MG63 (cell line): ENCODE measurements around the gene ATXN7L1. TPM values are rescaled to one million over a fixed set of nuclear protein-coding genes. Genes with fewer than 3 reads are reported as not detected.

Experiments
- DNase-seq: peaks from one replicate; pipeline ENCODE4 v3.0.0-alpha.2; 2020
- H3K27me3 ChIP-seq: fragments of 250-450 bp; sonication (Bioruptor Pico); 2 replicates; pipeline ENCODE4 v1.5.1; 2020; ENCODE audit warnings: mild to moderate bottlenecking, moderate library complexity
- H3K36me3 ChIP-seq: fragments of 250-450 bp; sonication (Bioruptor Pico); 2 replicates; pipeline ENCODE4 v1.5.1; 2020; ENCODE audit warnings: mild to moderate bottlenecking, moderate library complexity
- H3K4me3 ChIP-seq: fragments of 250-450 bp; sonication (Bioruptor Pico); 2 replicates; pipeline ENCODE4 v1.5.1; 2020; ENCODE audit warnings: mild to moderate bottlenecking, moderate library complexity
- H3K9me3 ChIP-seq: fragments of 250-450 bp; sonication (Bioruptor Pico); 2 replicates; pipeline ENCODE4 v1.5.1; 2020; ENCODE audit warnings: mild to moderate bottlenecking, moderate library complexity
- total RNA-seq: library from RNA; depleted of rRNA; stranded (reverse); fragments of >200 nt; shearing (Covaris generic); gene quantifications from 2 replicates; pipeline ENCODE4 v1.2.3, GENCODE V29; 2014; ENCODE audit warnings: low replicate concordance

The ATXN7L1 gene
- total RNA-seq, 1 experiment from 2014 or later, result 0.59 TPM

DNA sequence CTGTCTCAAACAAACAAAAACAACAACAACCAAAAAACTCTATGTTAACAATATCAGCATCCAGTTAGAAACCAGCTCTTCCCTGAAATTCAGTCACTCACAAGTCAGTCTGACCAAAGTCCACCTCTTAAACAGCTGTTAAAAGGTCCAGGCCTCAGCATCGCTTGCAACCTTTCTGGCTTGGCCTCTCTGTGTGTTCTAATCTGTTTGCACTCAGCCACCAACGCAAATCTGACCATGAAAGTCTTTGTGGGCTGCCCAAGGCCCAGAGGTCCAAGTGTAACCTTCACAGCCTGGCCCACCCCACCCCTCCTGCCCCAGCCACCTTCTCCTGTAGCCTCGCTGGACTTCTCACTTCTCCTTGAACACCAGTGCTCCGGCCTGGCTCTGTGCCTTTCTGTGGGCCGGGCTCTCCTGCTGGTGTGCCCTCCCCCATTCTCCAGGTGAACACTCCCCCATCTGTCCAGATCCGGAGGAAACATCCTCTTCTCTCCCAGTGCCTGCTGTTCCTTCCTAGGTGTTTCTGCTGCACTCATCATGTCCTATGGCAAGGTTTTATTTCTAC is 222.9 kb downstream of the ATXN7L1 start:
- no peak for DNase-seq
- no peak overlapping the region for H3K4me3 ChIP-seq
- no peaks in the 10 kb centered on the region for H3K36me3 ChIP-seq
- no peaks in the 10 kb centered on the region for H3K9me3 ChIP-seq
- no peaks in the 10 kb centered on the region for H3K27me3 ChIP-seq

- peak; percentile 56 for DNase-seq
- no peaks in the 10 kb centered on the region for H3K36me3 ChIP-seq
- H3K27me3 ChIP-seq, result no peaks in the 10 kb centered on the region
- H3K9me3 ChIP-seq, result no peaks in the 10 kb centered on the region
- H3K4me3 ChIP-seq, result no peak overlapping the region
Observed at GRCh38 chr7:105652359-105652993, 223.9 kb downstream of the ATXN7L1 start.

- no peaks in the 10 kb centered on the region for H3K9me3 ChIP-seq
- no peak for DNase-seq
- H3K27me3 ChIP-seq, result no peaks in the 10 kb centered on the region
- H3K36me3 ChIP-seq, result no peaks in the 10 kb centered on the region
- H3K4me3 ChIP-seq, result no peak overlapping the region
Observed at GRCh38 chr7:105651798-105652197, 224.6 kb downstream of the ATXN7L1 start.

DNA sequence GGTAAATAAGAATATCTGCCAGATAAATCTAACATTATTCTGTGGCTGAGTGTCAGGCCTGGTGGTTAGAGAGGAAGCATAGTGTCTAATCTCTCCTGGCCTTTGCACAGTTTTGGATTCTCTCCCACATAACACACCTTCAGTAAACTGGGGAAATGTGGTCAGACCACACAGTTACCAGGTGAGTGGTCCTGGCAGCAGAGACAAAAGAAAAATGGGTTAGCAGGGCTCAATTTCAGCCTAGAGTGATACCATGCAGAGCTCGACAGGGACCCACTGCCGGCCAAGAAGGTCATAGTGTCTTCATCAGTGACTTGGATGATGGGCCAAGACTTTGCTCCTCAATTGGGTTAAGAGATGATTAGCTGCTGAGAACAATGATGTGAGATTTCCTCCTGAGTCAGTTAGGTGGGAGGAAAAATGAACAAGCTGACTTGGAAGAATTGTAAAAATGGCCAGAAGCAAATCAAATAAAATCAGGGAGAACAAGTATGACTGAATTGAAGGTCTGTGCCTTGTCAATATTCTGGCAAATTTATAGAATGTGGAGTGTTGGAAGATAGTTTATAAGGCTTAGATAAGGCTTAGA is 225.9 kb downstream of the ATXN7L1 start:
- Histone ChIP-seq H3K36me3 (no peaks in the 10 kb centered on the region), H3K4me3 (no peak overlapping the region)
- DNase-seq, result no peak

DNA sequence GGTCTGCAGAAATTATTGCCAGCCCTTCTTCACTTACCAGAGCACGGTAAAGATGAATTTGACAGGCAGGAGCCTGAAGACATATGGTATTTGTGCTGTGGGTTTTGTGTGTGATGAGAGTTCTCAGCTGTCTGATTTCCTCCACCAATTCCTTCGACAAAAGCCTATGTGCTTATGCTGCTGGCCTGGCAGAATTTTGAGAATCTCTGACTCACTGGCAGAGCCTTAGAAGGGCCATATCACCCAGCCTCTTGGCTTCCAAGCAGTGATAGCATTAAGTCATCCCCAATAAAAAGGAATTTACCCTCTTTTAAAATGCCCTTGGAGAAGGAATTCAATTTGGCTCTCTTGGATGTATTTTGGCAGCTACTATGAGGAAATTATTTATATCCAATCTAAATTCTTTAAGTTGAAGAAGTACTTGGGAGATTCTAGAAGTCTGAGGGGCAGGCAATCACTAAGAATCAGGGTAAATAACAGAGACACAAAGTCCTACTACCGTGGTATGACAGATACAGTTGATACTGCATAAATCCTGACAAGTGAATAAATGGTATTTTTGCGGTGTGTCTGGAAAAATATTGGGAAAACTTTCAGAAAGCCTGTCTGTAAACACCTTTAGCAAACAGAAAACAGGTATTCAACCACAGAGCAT is 226.5 kb downstream of the ATXN7L1 start:
- H3K9me3 ChIP-seq, result no peaks in the 10 kb centered on the region
- no peaks in the 10 kb centered on the region for H3K36me3 ChIP-seq
- peak; percentile 78 for DNase-seq
- H3K27me3 ChIP-seq, result no peaks in the 10 kb centered on the region
- H3K4me3 ChIP-seq, result no peak overlapping the region

More for the DNA sequence above, 225.9 kb downstream of the ATXN7L1 start:
- no peaks in the 10 kb centered on the region for H3K9me3 ChIP-seq
- no peaks in the 10 kb centered on the region for H3K27me3 ChIP-seq

GRCh38 chr7:105648561-105649401 is 227.6 kb downstream of the ATXN7L1 start:
- Histone ChIP-seq H3K4me3 (no peak overlapping the region), H3K27me3 (no peaks in the 10 kb centered on the region), H3K36me3 (no peaks in the 10 kb centered on the region), H3K9me3 (no peaks in the 10 kb centered on the region)
- peak; percentile 8 for DNase-seq

- H3K9me3 ChIP-seq, result no peaks in the 10 kb centered on the region
- no peaks in the 10 kb centered on the region for H3K36me3 ChIP-seq
- H3K4me3 ChIP-seq, result no peak overlapping the region
- no peaks in the 10 kb centered on the region for H3K27me3 ChIP-seq
- no peak for DNase-seq
Observed at GRCh38 chr7:105647591-105647990, 228.8 kb downstream of the ATXN7L1 start.

DNA sequence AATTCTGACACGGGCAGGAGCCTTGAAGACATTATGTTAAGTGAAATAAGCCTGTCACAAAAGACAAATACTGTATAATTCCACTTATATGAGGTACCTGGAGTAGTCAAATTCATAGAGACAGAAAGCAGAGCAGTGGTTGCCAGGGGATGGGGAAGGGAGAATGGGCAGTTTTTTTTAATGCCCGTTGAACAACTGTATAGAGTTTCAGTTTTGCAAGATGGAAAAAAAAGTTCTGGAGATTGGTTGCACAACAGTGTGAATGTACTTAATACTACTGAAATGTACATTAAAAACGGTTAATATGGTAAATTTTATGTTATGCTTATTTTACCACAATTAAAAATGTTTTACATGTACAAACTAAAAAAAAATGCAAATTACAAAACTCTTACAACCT is 231.5 kb downstream of the ATXN7L1 start:
- DNase-seq, result no peak
- Histone ChIP-seq H3K27me3 (no peaks in the 10 kb centered on the region), H3K9me3 (no peaks in the 10 kb centered on the region), H3K36me3 (no peaks in the 10 kb centered on the region), H3K4me3 (no peak overlapping the region)

- Histone ChIP-seq H3K27me3 (no peaks in the 10 kb centered on the region), H3K36me3 (no peaks in the 10 kb centered on the region), H3K9me3 (no peaks in the 10 kb centered on the region), H3K4me3 (no peak overlapping the region)
- no peak for DNase-seq
Observed at GRCh38 chr7:105643851-105644250, 232.5 kb downstream of the ATXN7L1 start.

- Histone ChIP-seq H3K27me3 (no peaks in the 10 kb centered on the region), H3K9me3 (no peaks in the 10 kb centered on the region), H3K36me3 (no peaks in the 10 kb centered on the region), H3K4me3 (no peak overlapping the region)
- no peak for DNase-seq
Observed at GRCh38 chr7:105643384-105643783, 233.0 kb downstream of the ATXN7L1 start.

DNA sequence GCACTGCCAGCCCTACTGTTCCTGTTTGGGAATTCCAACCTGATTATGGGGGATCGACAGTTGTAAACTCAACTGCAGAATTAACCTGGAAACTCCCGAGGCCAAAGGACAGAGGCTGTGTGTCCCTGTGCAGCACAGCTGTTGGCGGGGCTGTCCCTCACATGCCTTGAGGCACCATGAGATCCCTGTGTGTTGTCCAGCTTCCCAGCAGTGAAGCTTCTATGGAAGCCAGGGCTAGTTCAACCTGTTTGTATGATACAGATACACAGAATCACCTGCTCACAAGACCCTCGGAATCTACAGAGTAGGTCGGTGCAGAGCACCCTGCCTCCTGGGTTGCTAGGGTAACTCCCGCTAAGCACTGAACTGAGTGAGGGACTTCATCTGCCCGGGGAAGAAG is 234.1 kb downstream of the ATXN7L1 start:
- no peaks in the 10 kb centered on the region for H3K27me3 ChIP-seq
- H3K9me3 ChIP-seq, result no peaks in the 10 kb centered on the region
- no peak overlapping the region for H3K4me3 ChIP-seq

DNA sequence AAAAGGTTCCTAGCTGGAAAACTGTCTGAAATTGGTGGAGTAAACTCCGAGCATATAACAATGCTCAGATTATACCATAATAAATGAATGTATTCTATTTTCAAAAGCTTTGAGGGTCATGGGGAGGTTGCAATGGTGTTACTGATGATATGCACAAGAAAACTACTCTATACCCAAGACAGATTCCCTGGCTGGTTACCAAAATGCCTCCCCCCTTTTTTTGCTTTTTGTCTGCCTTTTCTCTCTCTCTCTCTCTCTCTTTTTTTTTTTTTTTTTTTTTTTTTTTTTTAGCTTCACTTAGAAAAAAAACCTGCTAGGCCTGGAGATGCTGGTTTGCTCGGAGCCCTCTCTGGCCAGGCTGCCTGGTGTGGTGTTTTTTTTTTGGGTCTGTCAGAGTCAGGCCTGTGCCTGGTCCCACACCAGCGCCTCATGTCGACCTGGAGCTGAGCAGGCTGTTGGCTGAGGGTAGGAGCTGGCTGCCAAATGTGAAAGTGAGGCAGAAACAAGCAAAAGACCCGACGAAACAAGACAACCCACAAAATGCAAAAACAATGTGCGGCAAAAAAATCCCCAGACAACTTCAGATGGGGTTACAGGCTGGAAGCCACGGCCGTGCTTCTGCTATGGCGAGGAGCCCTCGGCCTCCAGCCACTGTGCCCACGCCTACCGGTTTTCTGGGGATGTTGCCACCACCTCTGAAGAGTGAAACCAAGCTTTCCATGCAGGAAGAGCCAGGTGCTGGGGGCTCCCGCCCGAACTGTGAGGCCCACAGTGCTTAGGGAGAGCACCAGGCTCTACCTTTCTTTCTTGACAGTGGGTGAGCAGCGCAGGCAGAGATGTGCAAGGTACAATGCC is 235.2 kb downstream of the ATXN7L1 start:
- no peak overlapping the region for H3K4me3 ChIP-seq
- no peaks in the 10 kb centered on the region for H3K27me3 ChIP-seq
- no peaks in the 10 kb centered on the region for H3K36me3 ChIP-seq
- DNase-seq, result no peak
- H3K9me3 ChIP-seq, result no peaks in the 10 kb centered on the region

More for the DNA sequence above, 234.1 kb downstream of the ATXN7L1 start:
- DNase-seq, result no peak
- no peaks in the 10 kb centered on the region for H3K36me3 ChIP-seq

DNA sequence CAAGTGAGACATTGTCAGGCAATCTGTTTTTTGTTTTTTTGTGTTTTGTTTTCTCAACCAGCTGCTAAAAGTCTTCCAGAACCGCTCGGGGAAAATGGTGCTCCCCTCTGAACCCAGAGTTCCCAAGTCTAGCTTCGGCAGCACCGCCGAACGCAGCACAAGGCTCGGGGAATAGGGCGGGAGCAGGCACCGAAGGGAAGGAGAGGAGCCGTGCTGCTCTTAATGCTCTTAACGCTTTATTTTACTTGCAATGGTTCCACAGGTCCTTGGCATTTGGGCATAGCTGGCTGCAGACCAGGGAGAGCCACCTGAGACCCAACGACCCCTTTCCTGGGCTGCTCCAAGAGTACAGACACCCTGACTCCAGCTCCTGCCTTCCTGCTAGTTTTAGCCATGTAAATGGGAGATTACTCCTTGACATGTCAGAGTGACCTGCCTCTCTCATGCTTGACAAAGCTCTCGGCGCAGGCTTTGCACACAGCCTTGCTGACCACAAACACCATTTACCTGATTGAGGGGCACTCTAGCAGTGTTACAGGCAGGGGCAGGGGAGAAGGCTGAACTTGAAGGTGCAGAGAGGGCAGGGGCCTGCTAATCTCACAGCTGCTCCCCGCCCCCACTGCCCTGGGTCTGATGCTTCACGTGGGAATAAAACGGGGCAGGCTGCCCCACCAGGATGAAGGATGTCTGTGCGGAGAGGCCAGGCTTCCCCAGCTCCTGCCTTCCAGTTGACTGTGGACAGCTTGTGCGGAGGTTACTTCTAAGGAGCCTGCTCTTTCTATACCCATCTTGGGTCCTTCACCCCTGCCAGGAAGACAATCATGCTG is 236.5 kb downstream of the ATXN7L1 start:
- no peaks in the 10 kb centered on the region for H3K9me3 ChIP-seq
- no peaks in the 10 kb centered on the region for H3K36me3 ChIP-seq
- no peaks in the 10 kb centered on the region for H3K27me3 ChIP-seq
- DNase-seq, result no peak
- H3K4me3 ChIP-seq, result no peak overlapping the region

- H3K27me3 ChIP-seq, result no peaks in the 10 kb centered on the region
Observed at GRCh38 chr7:105638902-105639495, 237.4 kb downstream of the ATXN7L1 start.

DNA sequence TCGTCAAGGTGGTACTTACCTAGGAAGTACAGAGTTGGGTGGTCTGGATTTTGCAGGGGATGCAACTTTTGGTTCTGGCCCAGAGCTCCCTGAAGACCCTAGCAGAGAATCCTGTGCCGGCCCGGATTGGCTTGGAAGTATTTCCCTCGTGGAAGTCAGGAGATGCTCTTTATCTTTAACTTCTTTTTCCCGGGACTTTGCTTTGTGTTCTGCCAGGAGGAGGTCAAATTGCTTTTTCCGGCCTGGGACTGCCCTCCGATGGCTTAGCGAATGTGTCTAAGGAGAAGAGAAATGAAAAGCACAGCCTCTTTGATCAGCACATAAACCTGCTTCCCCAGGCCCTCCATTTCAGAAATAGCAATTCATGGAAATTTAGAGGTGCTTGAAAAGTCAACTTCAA is 238.1 kb downstream of the ATXN7L1 start:
- no peak overlapping the region for H3K4me3 ChIP-seq
- no peaks in the 10 kb centered on the region for H3K36me3 ChIP-seq
- DNase-seq, result no peak
- no peaks in the 10 kb centered on the region for H3K9me3 ChIP-seq
- no peaks in the 10 kb centered on the region for H3K27me3 ChIP-seq

More at GRCh38 chr7:105638902-105639495, 237.4 kb downstream of the ATXN7L1 start:
- no peaks in the 10 kb centered on the region for H3K36me3 ChIP-seq
- no peak for DNase-seq
- no peak overlapping the region for H3K4me3 ChIP-seq
- H3K9me3 ChIP-seq, result no peaks in the 10 kb centered on the region
